Body of pancreas (tissue), 4 donors: ENCODE results near the gene NCBP2. TPM values are rescaled to one million over a fixed set of nuclear protein-coding genes. Genes with fewer than 3 reads are reported as not detected.
A peak's percentile ranks its signal among the peaks of the same experiment; 100 is the strongest.

Experiments used
- ATAC-seq: fragments of 150-250 bp; one replicate; pipeline ENCODE4 v1.9.1; 2016
- DNase-seq, 4 donors: peaks; one replicate each; pipeline ENCODE4 v3.0.0-alpha.2; 2019
- H3K27ac ChIP-seq, 4 donors: fragments of 200-600 bp; sonication (generic); 1 replicate in 3 of 4; 2 replicates in 1 of 4; pipeline versions ENCODE4 v1.5.1 to v1.6.1; 2016 to 2019; ENCODE audit warnings: mild to moderate bottlenecking in 1 of 4, mixed read lengths in 1 of 4, moderate library complexity in 1 of 4
- H3K27me3 ChIP-seq, 2 donors: fragments of 200-600 bp; sonication (generic); one replicate each; pipeline ENCODE4 v1.6.0; 2016; ENCODE audit warnings: mild to moderate bottlenecking in 1 of 2
- H3K36me3 ChIP-seq, 2 donors: fragments of 200-600 bp; sonication (generic); replicated peaks in 1 of 2; 2 replicates each; pipeline ENCODE4 v1.5.1; 2016; ENCODE audit warnings: low read depth in 2 of 2; ENCODE audit not compliant: insufficient read depth in 1 of 2
- H3K4me1 ChIP-seq: fragments of 200-600 bp; sonication (generic); one replicate; pipeline ENCODE4 v1.6.0; 2016
- H3K4me3 ChIP-seq, 2 donors: fragments of 200-600 bp; sonication (generic); 1 replicate in 1 of 2; 2 replicates in 1 of 2; pipeline ENCODE4 v1.5.1; 2016 to 2019
- H3K9me3 ChIP-seq, 3 donors: fragments of 200-600 bp; sonication (generic); 1 replicate in 2 of 3; 2 replicates in 1 of 3; pipeline ENCODE4 v1.5.1; 2016
- POLR2A ChIP-seq, 3 donors: fragments of 450-650 bp; IDR thresholded peaks; one replicate each; pipeline ENCODE4 v1.6.1; 2016; ENCODE audit warnings: antibody characterized with exemption in 3 of 3, mild to moderate bottlenecking in 2 of 3
- WGBS, 2 donors: methylation state at CpG; one replicate each; pipeline ENCODE4 v1.1.5; 2017; 5-methylcytosine and 5-hydroxymethylcytosine counted together
- intact Hi-C: fragments of 100-400 bp; cut with DNase I; formaldehyde crosslinking; loops from one replicate; pipeline ENCODE4 v1.15.1; 2023
- total RNA-seq, 2 donors: library from RNA; depleted of rRNA; stranded (reverse); fragments of >200 nt; gene quantifications; one replicate each; pipeline ENCODE4 v1.1.0, GENCODE V29; 2016
- TF ChIP-seq, protein P1 (sequence below), 7 experiments: fragments of 450-650 bp in 4 of 7; fragments of 200-600 bp in 3 of 7; sonication (generic) in 3 of 7; IDR thresholded peaks; one replicate each; pipeline ENCODE4 v1.5.1; 2016 to 2019; ENCODE audit warnings: antibody characterized with exemption in 7 of 7

The NCBP2 gene
- total RNA-seq, 2 donors from 2014 or later = 6.9 to 19.5 TPM

DNA sequence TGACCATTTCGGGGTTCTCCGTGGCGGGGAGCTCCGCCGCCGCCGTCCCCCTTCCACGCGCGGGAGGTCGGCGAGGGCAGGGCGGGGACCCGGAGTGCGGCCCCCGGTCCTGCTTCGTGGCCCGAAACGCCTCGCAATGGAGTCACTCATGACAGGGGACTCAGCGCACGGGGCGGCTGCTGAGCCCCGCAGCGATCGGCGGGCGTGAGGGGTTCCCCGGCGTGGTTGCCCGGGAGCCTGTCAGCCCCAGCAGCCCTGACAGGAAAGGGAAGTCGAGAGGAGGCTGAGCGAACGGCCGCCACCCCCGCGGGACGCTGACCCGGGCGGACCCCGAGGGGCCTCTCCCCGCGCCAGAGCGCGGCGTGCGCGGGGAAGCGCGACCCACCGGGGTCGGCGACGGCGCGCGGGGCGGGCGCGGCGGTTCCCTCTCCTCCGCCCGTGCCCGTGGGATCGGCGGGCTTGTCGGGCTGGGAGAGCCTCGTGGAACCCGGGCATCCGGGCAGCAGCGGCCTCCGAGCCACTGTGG, 26.9 kb upstream of the NCBP2 start:
- Histone ChIP-seq H3K4me3 (peak overlapping the region; percentile 56 to 65), H3K27ac (peak overlapping the region in 3 of 4 donors; percentile 34 to 71 (median 40)), H3K27me3 (no peaks in the 10 kb centered on the region), H3K9me3 (no peaks in the 10 kb centered on the region), H3K4me1 (peaks cover 17% of the 10 kb centered on the region), H3K36me3 (no peaks in the 10 kb centered on the region)
- ATAC-seq (peak; percentile 36), DNase-seq (peak in 1 of 4 donors; percentile 22)
- WGBS, 2 donors = 0% methylated on average over 61 of the region's 72 CpGs; no CpG with 5 or more reads in 1 of the 2 donors
- intact Hi-C loops = no loop called here
- TF ChIP-seq, protein P1, sequence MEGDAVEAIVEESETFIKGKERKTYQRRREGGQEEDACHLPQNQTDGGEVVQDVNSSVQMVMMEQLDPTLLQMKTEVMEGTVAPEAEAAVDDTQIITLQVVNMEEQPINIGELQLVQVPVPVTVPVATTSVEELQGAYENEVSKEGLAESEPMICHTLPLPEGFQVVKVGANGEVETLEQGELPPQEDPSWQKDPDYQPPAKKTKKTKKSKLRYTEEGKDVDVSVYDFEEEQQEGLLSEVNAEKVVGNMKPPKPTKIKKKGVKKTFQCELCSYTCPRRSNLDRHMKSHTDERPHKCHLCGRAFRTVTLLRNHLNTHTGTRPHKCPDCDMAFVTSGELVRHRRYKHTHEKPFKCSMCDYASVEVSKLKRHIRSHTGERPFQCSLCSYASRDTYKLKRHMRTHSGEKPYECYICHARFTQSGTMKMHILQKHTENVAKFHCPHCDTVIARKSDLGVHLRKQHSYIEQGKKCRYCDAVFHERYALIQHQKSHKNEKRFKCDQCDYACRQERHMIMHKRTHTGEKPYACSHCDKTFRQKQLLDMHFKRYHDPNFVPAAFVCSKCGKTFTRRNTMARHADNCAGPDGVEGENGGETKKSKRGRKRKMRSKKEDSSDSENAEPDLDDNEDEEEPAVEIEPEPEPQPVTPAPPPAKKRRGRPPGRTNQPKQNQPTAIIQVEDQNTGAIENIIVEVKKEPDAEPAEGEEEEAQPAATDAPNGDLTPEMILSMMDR (IDR thresholded peaks at IDR 0.05) = no peak
- TF ChIP-seq POLR2A (IDR thresholded peaks at IDR 0.05) = no peak

DNA sequence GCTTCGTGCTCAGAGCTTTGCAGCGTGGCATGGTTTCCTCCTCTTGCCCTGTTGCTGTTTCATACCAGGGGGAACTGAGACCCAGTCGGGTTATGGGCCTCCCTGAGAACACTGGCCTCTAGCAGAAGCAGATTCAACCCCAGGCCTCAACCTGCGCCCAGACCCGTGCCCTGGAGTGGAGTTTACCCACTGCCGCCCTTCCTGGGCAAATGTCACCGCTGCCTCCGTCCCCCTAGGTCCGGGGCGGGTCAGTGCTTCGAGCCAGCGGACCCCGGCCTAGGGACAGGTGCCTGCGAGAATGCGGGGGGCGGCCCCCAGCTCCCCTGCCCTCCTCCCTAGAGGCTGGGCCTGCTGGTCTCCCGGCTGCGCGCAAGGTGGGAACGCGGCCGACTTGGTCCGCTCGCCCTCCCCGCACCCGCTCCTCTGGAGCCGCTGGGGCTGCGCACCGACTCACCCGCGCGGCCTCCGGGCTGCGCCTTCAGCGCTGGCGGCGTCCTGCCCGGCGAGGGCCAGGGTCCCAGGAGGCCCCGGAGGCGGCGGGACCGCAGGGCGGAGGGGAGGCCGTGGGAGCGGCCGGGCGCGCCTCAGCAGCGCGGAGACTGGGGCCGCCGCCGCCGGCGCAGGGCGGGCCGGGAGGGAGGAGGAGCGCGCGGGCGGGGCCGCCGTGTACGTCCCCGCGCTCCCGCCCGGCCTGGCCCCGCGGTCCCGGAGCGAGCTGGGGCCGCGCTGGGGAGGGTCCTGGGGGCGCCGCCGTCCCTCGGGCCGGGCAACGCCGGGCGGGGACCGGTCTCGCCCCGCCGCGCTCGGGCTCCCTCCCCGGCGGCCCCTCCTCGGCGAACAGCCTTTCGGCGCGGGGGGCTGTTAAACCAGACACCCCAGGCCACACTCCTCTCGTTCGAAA, 26.2 kb upstream of the NCBP2 start, which contains the start of gene PIGZ:
TSS of gene PIGZ (minus strand) at position 601 of the 901 bp plus-strand sequence. CDS start 16,802 bp downstream, outside the sequence.
- ATAC-seq = peak; percentile 82
- H3K4me1 ChIP-seq = peaks cover 17% of the 10 kb centered on the region
- H3K36me3 ChIP-seq = no peaks in the 10 kb centered on the region
- DNase-seq = peak in 3 of 4 donors; percentile 36 to 58 (median 47)
- H3K27me3 ChIP-seq = no peaks in the 10 kb centered on the region
- no peaks in the 10 kb centered on the region for H3K9me3 ChIP-seq
- WGBS, 2 donors = 2% methylated on average over 89 of the region's 98 CpGs; no CpG with 5 or more reads in 1 of the 2 donors
- no peak for TF ChIP-seq POLR2A (IDR thresholded peaks at IDR 0.05)
- TF ChIP-seq, protein P1 (IDR thresholded peaks at IDR 0.05) = no peak
- intact Hi-C loops = no loop called here
- peak within 1 kb of the TSS; percentile 56 to 76 for H3K4me3 ChIP-seq
- H3K27ac ChIP-seq = peak within 1 kb of the TSS in 3 of 4 donors; percentile 34 to 71 (median 40)

DNA sequence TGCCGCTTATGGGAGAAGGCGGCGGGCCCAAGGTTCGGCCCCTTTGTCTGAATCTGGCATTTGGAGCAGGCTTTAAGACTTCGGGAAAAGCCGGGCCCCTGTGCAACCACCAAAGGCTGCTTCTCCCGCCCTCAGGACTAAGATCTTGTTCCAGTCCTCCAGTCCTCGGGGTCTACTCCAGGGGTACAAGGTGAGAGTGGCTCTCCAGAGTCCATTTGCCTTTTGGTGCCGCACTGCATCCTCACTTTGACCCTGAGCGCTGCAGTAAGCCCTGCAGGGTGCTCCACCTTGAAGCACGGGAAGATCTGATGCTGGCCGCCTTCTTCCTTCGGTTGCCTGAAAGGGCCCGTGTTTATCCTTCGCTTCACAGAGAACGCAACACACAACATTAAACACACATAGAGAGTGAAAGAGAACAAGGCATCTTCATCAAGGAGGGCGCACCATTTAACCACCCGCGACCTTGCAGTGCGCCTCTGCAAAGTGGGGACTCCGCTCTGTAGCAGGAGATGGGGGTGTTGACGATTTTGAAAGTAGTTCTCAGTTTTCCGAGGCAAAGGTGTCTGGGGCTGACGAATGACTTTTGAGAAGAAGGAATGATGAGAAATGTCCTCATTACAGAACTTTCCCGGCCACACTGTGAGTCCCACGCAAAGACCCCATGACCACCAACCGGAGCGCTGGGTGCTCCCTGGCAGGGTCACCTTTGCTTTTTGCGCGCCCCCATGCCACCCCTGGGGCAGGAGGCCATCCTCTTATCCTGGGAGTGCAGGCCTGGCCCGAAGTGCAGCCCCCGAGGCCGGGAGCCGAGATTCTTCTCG, 25.3 kb upstream of the NCBP2 start:
- intact Hi-C loops = no loop called here
- DNase-seq (no peak), ATAC-seq (no peak)
- no peaks in the 10 kb centered on the region for H3K9me3 ChIP-seq
- H3K4me3 ChIP-seq = peak overlapping the region; percentile 51 to 76
- TF ChIP-seq, protein P1 (IDR thresholded peaks at IDR 0.05) = no peak
- TF ChIP-seq POLR2A (IDR thresholded peaks at IDR 0.05) = no peak
- H3K36me3 ChIP-seq = no peaks in the 10 kb centered on the region
- 67 to 85% methylated on average over 29 to 35 of the region's 35 CpGs for WGBS, 2 donors
- no peaks in the 10 kb centered on the region for H3K27me3 ChIP-seq
- H3K4me1 ChIP-seq = peaks cover 17% of the 10 kb centered on the region
- no peak overlapping the region for H3K27ac ChIP-seq

DNA sequence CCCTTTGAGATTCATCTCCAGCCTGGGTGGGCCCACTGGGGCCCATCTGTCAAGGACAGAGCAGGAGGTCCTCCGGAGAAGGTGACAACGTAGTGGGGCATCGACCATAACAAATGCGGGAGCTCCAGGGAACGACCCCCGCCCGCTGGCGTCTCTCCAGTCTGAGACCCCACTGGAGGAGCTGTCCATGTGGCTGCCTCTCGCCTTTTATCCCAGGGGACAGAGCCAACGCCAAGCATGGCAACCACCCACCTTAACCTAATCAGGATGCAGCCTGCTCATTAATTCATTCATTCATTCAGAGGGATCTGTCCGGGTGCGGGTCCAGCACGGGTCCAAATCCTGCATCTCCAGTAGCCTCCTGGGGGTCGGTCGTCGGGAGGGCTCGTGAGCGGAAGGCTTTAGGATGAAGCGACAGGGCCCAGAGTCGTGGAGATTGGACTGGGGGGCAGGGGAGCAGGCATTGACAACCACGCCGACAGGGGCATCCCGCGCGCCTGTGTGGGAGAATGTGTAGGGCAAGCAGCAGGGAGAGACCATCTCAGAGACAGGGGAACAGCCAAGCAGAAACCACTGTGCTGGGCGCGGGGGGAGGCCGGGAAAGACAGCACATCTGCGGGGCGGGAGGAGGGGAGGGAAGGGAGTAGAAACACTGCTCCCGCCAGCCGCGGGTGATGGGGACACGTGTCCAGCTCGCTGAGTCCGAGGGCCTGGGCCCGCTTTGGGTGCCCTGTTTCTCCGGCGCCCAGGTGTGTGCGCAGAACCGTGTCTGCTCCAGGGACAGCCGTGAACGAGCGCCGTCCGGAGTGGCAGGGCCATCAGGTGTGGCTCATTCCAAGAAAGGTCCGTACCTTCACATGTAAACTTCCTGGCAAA, 24.4 kb upstream of the NCBP2 start:
- Histone ChIP-seq H3K27me3 (no peaks in the 10 kb centered on the region), H3K27ac (no peak overlapping the region), H3K36me3 (no peaks in the 10 kb centered on the region), H3K4me1 (peaks cover 17% of the 10 kb centered on the region), H3K4me3 (no peak overlapping the region), H3K9me3 (no peaks in the 10 kb centered on the region)
- ATAC-seq (no peak), DNase-seq (no peak)
- TF ChIP-seq, protein P1 (IDR thresholded peaks at IDR 0.05) = no peak
- TF ChIP-seq POLR2A (IDR thresholded peaks at IDR 0.05) = no peak
- 86 to 87% methylated on average over 41 to 47 of the region's 47 CpGs for WGBS, 2 donors
- intact Hi-C loops = no loop called here
